Cortex of kidney (tissue), 1 donor: ENCODE data around the gene B3GNT8.
"Not testable (repeated sequence)": the region's sequence is repeated elsewhere in the genome, so short reads cannot be mapped to it uniquely, and the experiment has no call there.

Experiments used
- DNase-seq: peaks from one replicate; lab custom pipeline; 2025; lab: John Stamatoyannopoulos, UW

Gene B3GNT8, protein sequence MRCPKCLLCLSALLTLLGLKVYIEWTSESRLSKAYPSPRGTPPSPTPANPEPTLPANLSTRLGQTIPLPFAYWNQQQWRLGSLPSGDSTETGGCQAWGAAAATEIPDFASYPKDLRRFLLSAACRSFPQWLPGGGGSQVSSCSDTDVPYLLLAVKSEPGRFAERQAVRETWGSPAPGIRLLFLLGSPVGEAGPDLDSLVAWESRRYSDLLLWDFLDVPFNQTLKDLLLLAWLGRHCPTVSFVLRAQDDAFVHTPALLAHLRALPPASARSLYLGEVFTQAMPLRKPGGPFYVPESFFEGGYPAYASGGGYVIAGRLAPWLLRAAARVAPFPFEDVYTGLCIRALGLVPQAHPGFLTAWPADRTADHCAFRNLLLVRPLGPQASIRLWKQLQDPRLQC

GRCh38 chr19:41426952-41427646 is at the start of gene B3GNT8:
TSS of gene B3GNT8 (minus strand) at chr19:41427374. CDS start at chr19:41426778, 596 bp downstream.
- no peak for DNase-seq

DNA sequence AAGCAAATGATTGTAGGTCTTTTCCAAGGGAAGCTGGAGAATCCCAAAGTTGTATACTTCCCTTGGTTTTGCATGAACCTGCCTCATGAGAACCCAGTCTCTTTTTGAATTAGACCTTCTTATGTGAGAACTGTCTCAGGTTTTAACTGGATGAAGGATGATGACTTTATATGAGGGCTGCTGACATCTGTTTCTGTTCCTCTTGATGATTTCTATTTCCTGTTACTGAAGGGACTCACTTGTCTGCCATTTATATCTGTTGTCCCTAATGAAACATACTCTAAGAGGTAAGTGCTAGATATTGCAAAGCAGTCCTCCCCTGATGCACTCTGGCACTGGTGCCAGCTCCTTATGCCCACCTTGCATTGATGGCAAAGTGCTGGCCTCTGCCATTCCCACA is 49.4 kb upstream of the B3GNT8 start:
- no peak for DNase-seq

GRCh38 chr19:41463257-41464256 is 36.4 kb upstream of the B3GNT8 start:
- not testable (repeated sequence) for DNase-seq

DNA sequence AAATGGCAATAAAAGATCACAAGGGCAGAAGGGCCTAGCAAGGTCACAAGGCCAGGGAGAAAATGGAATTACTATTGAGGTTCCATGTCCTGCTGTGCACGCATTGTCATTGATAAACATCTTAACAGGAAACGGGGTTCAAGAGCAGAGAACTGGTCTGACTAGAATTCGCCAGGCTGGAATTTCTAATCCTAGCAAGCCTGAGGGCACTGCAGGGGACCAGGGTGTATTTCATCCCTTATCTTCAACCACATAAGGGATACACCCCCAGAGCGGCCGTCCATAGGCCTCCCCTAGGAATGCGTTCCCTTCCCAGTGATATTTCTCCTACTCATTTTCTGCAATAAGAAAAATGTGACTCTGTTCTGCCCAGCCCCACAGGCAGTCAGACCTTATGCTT is 35.3 kb upstream of the B3GNT8 start:
- no peak for DNase-seq

DNA sequence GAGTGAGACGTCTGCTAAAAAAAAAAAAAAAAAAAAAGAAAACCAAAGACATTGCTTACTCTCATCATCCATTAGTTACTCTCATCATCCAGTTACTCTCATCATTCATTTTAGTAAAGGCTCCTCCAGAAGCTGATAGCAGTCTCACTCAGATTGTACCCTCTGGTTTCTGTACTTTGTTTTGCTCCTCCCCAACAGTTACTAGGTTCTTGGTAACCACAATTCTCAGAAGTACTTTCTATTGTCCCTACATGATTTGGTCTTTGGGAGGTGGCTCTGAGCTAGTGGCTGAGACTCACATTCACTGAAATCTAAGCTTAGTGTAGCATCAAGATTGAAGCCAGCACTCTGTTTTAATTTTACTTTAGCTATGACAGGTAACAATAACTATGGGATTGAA is 30.1 kb upstream of the B3GNT8 start:
- no peak for DNase-seq

- DNase-seq: no peak
These were observed 29.3 kb upstream of the B3GNT8 start for GRCh38 chr19:41456342-41456918.

DNA sequence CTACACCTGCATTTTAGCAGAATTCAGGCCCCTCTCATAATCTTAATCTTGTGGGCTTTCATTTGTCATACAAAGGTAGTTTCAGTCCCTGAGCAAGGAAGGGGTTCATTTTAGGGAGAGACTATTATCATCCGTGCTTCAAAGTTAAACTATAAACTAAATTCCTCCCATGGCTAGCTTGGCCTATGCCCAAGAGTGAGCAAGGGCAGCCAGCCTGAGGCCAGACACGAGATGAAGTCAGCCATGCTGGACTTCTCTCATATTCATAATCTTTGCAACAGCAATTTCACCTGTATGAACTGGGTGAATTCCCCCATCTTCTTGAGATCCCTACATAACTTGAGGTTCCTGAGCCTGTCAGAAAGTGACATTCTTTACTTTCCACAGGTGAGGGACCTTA is 28.8 kb upstream of the B3GNT8 start:
- DNase-seq: no peak

GRCh38 chr19:41452584-41453275 is 25.6 kb upstream of the B3GNT8 start:
- no peak for DNase-seq

DNA sequence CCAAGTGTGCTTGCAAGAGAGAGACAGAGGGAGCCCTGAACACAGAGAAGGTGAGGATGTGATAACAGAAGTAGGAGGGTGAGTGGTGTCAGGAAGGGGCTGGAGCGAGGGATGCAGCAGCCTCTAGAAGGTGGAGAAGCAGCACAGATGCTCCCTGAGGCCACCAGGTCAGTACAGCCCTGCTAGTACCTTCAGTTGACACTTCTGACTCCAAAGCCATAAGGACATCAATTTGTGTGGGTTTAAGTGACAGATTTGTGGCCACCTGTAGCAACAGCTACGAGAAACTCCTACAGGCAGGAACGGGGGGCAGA is 22.6 kb upstream of the B3GNT8 start:
- no peak for DNase-seq

DNA sequence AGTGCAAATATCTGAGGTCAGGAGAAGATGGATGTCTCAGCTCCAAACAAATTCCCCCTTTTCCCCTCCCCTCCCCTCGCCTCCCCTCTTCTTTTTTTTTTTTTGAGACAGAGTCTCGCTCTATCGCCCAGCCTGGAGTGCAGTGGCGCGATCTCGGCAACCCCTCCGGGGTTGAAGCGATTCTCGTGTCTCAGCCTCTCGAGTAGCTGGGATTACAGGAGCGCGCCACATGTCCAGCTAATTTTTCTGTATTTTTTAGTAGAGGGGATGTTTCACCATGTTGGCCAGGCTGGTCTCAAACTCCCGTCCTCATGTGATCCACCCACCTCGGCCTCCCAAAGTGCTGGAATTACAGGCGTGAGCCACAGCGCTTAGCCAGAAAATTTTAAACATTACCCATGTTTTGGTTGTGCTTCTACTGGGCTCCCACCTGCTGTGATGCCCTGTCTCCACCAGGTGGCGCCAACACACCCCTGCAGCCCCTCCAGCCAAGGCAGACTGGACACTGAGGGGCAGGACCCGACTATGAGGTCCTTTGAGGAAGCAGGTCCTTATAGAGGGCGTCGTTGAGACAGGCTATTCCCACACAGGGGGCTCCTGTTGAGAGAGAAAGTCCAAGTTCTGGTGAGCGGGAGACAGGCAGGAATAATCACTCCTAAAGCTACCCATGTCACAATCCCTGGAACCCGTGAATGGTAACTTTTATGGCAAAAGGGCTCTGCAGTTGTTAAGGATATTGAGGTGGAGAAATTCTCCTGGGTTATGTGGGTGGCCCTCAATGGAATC is 22.1 kb upstream of the B3GNT8 start:
- no peak for DNase-seq

DNA sequence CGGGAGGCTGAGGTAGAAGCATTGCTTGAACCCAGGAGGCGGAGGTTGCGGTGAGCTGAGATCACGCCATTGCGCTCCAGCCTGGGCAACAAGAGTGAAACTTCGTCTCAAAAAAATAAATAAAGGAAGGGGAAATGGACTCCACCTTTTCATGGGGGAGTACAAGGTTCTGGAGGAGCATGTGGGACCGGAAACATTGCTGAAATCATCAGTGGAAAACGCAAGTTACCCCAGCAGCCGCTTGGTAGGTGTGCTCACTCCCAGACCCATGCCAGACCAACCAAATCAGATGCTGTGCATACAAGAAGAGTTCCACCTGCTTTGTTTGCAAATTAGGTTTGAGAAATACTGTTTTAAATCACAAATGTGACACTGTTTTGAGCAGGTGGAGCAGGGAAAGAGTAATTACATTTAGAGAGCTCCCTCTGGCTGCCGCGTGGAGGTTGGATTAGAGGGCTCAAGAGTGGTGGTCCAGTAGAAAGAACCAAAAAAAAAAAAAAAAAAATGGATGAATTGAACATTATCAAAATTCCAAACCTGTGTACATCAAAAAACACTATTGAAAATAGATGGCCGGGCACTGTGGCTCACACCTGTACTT is 20.7 kb upstream of the B3GNT8 start:
- DNase-seq: no peak

- no peak for DNase-seq
These were observed 18.4 kb upstream of the B3GNT8 start for GRCh38 chr19:41445575-41445974.

DNA sequence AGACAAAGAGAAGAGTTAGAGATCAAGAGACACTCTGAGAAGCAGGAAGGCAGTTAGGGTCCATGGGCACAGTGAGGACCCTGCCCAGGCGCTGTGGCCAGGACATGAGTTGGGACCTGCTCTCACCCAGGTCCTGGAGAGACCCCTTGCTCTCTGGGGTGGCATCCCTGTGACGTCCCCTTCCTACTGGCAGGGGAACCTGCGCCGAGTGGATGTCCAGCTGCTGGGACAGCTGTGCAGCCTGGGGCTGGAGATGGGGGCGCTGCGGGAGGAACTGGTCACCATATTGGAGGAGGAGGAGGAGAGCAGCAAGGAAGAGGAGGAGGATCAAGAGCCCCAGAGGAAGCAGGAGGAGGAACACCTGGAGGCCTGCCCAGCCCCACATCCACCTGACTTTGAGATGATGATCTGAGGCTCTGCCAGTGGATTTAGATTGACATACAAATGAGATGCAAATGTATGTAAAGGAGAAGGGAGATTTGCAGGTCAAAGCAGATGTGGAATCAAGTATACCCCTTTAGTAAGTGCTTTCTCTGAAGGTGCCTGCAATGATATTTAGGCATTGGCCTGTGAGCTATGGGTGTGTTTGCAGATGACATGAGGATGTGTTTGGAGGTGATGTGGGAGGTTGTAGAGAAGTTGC is 16.8 kb upstream of the B3GNT8 start:
- no peak for DNase-seq

GRCh38 chr19:41442473-41443355 is 15.5 kb upstream of the B3GNT8 start, which contains the start of gene ERICH4:
TSS of gene ERICH4 (plus strand) at chr19:41443156. CDS start at chr19:41443170, 14 bp downstream.
- DNase-seq: no peak

DNA sequence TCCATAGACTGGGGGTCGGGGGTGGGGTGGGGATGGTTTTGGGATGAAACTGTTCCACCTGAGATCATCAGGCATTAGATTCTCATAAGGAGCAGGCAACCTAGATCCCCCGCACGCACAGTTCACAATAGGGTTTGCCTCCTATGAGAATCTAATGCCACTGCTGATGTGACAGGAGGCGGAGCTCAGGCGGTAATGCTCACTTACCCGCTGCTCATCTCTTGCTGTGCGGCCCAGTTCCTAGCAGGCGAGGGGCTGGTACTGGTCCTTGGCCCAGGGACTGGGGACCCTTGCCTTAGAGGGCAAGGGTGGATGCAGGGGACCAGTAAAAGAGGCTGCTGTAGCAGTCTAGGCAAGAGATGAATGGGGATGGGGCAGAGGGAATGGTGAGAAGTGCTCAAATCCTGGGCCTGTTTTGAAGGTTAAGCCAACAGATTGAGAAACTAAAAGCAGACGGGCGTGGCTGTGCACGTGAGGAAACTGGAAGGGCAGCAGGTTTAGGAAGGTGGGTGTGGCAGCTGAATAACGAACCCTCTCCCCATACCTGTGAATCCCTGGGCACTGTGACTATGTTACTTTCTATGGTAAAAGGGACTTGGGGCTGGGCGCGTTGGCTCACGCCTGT is 14.3 kb upstream of the B3GNT8 start:
- no peak for DNase-seq

- DNase-seq: no peak
These were observed 12.5 kb upstream of the B3GNT8 start, which contains the start of gene DMAC2 for GRCh38 chr19:41439441-41440222. TSS of gene DMAC2 (minus strand) at chr19:41439912. CDS start at chr19:41439899, 13 bp downstream.

- no peak for DNase-seq
These were observed 10.9 kb upstream of the B3GNT8 start for GRCh38 chr19:41437944-41438574.
